EH (cell line): ENCODE results near the gene APCDD1.

Experiments used
- DNase-seq: peaks from one replicate; pipeline ENCODE4 v3.0.0-alpha.2; 2015; ENCODE audit warnings: low read depth

APCDD1 gene

GRCh38 chr18:10453806-10454680, at the start of gene APCDD1:
TSS of gene APCDD1 (plus strand) at chr18:10454635. CDS start at chr18:10454982, 347 bp downstream.
- peak; percentile 43 for DNase-seq

GRCh38 chr18:10405014-10405493, 49.4 kb upstream of the APCDD1 start:
- no peak for DNase-seq

GRCh38 chr18:10405816-10406663, 48.4 kb upstream of the APCDD1 start:
- DNase-seq = no peak

GRCh38 chr18:10408131-10408530, 46.3 kb upstream of the APCDD1 start:
- DNase-seq = no peak

- DNase-seq = no peak
Measured at GRCh38 chr18:10409041-10409440, 45.4 kb upstream of the APCDD1 start.

- peak; percentile 50 for DNase-seq
Measured at GRCh38 chr18:10410472-10411308, 43.7 kb upstream of the APCDD1 start.

- DNase-seq = peak; percentile 39
Measured at GRCh38 chr18:10412933-10413332, 41.5 kb upstream of the APCDD1 start.

- DNase-seq = no peak
Measured at GRCh38 chr18:10413722-10414121, 40.7 kb upstream of the APCDD1 start.

- no peak for DNase-seq
Measured at GRCh38 chr18:10414293-10414842, 40.1 kb upstream of the APCDD1 start.

GRCh38 chr18:10416065-10416464, 38.4 kb upstream of the APCDD1 start:
- no peak for DNase-seq

- no peak for DNase-seq
Measured at GRCh38 chr18:10417191-10417590, 37.2 kb upstream of the APCDD1 start.

- peak; percentile 33 for DNase-seq
Measured at GRCh38 chr18:10417664-10418063, 36.8 kb upstream of the APCDD1 start.

- DNase-seq = no peak
Measured at GRCh38 chr18:10418836-10419235, 35.6 kb upstream of the APCDD1 start.

GRCh38 chr18:10419420-10420103, 34.9 kb upstream of the APCDD1 start:
- peak; percentile 52 for DNase-seq

- peak; percentile 71 for DNase-seq
Measured at GRCh38 chr18:10420561-10421352, 33.7 kb upstream of the APCDD1 start.

- DNase-seq = peak; percentile 71
Measured at GRCh38 chr18:10421859-10422258, 32.6 kb upstream of the APCDD1 start.

- DNase-seq = no peak
Measured at GRCh38 chr18:10422731-10423130, 31.7 kb upstream of the APCDD1 start.

GRCh38 chr18:10424585-10425307, 29.7 kb upstream of the APCDD1 start:
- DNase-seq = no peak

- DNase-seq = no peak
Measured at GRCh38 chr18:10430677-10431076, 23.8 kb upstream of the APCDD1 start.
